Measurements from ENCODE around the gene SPESP1.

The SPESP1 gene

DNA sequence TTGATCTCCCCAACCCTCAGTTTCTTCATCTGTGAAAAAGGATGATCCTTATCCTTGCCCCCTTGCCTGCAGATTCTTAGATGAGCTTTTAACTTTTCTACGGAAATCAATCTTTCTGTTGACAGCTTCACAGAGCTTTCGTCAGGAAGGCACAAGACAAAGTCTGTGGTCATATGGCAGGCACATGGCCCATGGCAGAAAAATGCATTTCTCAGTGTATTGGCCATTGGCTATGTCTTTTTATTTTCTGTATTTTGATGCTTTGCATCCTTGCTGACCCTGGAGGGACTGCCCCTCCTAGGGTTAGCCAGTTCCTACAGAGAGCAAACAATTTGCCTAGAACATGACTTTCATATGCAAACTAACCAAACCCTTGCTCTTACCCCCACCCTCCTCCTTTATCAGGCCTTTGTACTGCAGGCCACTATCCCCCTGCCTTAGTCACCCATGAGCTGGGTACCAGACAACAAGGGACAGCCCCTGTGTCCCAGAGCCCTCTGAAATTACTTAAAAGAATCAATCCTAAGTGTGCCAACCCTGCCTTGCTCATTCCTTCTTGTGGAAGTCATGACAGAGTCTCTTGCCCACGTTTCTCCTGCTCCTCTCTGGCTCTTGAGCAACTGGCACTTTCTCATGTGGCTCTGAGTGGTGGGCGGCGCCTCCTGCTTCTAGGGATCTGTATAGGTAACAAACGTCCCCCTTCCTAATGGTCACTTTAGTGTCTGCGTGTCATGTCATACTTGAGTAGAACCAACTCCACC lies 60.1 kb downstream of the SPESP1 start:
- Mint-ChIP-seq H3K36me3 (no peaks in the 10 kb centered on the region), H3K27me3 (peaks cover 7% of the 10 kb centered on the region), H3K27ac (no peak overlapping the region), H3K9me3 (no peaks in the 10 kb centered on the region), H3K4me3 (no peak overlapping the region), H3K4me1 (no peaks in the 10 kb centered on the region)
- DNase-seq (ENCODE audit: low spot score in 2 of 2) (no peak), ATAC-seq (ENCODE audit: low read depth) (no peak)

DNA sequence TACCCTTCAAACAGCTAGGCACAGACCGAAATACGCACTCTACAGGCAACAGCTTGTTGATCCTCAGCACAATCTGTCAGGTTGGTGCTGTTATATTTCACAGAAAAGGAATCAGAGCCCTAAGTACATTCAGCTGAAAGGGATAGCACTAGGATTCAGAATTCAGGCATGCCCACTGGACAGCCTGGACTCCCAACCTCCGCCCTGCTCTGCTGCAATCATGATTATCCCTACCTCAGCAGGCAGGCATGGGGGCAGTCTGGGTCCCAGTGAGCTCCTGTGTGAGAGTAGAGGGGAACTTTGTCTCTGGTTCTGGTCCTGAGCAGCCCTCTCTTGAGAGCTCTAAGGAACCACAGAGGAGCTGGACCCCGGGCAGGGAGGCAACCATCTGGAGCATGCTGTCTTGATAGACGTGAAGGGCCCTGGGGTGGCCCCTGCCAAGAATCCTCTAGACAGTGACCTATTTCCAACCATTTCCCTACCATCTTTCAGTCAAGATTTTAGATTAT lies 60.7 kb downstream of the SPESP1 start:
- ATAC-seq (ENCODE audit: low read depth) (no peak), DNase-seq (ENCODE audit: low spot score in 2 of 2) (no peak)
- Mint-ChIP-seq H3K9me3 (no peaks in the 10 kb centered on the region), H3K27me3 (peaks cover 7% of the 10 kb centered on the region), H3K4me3 (no peak overlapping the region), H3K36me3 (no peaks in the 10 kb centered on the region), H3K27ac (no peak overlapping the region), H3K4me1 (no peaks in the 10 kb centered on the region)

DNA sequence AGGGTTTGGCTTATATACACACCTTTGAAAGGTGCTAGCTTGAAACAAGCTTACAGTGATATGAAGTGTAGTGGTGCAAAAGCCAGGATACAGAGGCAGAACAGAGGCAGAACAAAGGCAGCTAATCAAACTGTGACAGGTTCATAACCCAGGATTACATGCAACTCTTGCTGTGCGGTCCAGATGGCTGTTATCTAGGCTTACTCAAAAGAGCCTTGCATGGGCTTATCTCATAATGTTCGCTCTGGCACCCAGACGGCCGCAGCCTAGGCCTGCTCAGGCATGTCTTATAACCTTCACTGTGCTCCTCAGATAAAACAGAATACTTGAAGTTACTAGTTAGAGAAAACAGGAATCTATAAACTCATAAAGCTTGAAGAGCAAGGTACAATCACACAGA lies 61.4 kb downstream of the SPESP1 start:
- Mint-ChIP-seq H3K36me3 (no peaks in the 10 kb centered on the region), H3K4me1 (no peaks in the 10 kb centered on the region), H3K9me3 (no peaks in the 10 kb centered on the region), H3K4me3 (no peak overlapping the region), H3K27me3 (peaks cover 7% of the 10 kb centered on the region), H3K27ac (no peak overlapping the region)
- ATAC-seq (ENCODE audit: low read depth) = no peak
- DNase-seq (ENCODE audit: low spot score in 2 of 2) = no peak

DNA sequence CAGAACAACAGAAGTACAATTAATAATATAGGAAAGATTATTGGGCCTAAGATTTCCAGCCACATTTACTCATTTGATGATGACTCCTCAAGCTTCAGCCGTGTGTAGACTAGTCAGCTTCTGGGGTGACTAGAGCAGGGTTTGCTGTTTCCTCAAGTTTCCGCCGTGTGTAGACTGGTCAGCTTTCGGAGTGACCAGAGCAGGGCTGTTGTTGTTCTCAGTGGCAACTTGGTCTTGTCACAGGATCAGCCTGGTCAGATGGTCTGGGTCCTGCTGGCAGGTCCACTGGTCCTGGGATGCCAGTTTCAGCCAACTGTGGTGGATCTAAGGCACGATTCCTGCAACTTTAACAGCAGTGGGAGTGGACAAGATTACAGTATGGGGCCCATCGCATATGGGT lies 62.4 kb downstream of the SPESP1 start:
- ATAC-seq (ENCODE audit: low read depth) (no peak), DNase-seq (ENCODE audit: low spot score in 2 of 2) (no peak)
- Mint-ChIP-seq H3K27me3 (peaks cover 12% of the 10 kb centered on the region), H3K36me3 (no peaks in the 10 kb centered on the region), H3K27ac (no peak overlapping the region), H3K4me3 (no peak overlapping the region), H3K9me3 (no peaks in the 10 kb centered on the region), H3K4me1 (no peaks in the 10 kb centered on the region)

DNA sequence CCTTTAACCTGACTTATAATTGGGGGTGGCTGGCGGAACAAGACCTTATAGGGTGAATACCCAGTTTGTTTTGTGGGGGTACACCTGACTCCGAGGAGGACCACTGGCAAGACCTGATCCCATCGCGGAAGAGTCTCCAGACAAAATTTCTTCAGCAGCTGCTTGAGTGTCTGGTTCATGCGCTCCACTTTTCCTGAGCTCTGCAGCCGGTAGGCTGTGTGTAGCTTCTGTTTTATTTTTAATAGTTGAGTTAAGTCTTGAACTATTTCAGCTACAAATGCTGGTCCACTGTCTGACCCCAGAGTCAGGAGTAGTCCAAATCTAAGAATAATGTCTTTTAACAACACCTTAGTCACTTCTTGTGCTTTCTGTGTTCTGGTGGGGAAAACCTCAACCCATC lies 63.0 kb downstream of the SPESP1 start:
- no peak for DNase-seq (ENCODE audit: low spot score in 2 of 2)
- Mint-ChIP-seq H3K27ac (no peak overlapping the region), H3K36me3 (no peaks in the 10 kb centered on the region), H3K27me3 (peaks cover 12% of the 10 kb centered on the region), H3K9me3 (no peaks in the 10 kb centered on the region), H3K4me1 (peaks cover 2% of the 10 kb centered on the region), H3K4me3 (no peak overlapping the region)
- no peak for ATAC-seq (ENCODE audit: low read depth)

DNA sequence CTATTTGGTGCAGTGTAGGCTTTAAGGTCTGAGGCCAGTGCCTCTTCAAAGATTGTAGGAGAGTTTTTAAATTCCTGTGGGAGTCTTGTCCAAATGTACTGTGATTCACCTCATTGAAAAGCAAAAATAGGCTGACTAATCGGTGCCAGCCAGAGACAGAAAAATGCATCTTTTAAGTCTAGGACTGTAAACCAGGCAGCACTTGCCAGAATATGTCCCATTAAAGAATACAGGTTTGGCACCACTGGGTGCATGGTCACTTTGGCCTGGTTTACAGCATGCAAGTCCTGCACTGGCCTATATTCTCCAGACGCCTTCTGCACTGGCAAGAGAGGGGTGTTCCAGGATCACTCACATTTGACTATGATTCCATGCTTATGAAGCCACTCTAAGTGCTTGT lies 63.8 kb downstream of the SPESP1 start:
- Mint-ChIP-seq H3K36me3 (no peaks in the 10 kb centered on the region), H3K27me3 (peaks cover 10% of the 10 kb centered on the region), H3K4me1 (peaks cover 2% of the 10 kb centered on the region), H3K27ac (no peak overlapping the region), H3K9me3 (no peaks in the 10 kb centered on the region), H3K4me3 (no peak overlapping the region)
- no peak for DNase-seq (ENCODE audit: low spot score in 2 of 2)
- ATAC-seq (ENCODE audit: low read depth) = no peak

DNA sequence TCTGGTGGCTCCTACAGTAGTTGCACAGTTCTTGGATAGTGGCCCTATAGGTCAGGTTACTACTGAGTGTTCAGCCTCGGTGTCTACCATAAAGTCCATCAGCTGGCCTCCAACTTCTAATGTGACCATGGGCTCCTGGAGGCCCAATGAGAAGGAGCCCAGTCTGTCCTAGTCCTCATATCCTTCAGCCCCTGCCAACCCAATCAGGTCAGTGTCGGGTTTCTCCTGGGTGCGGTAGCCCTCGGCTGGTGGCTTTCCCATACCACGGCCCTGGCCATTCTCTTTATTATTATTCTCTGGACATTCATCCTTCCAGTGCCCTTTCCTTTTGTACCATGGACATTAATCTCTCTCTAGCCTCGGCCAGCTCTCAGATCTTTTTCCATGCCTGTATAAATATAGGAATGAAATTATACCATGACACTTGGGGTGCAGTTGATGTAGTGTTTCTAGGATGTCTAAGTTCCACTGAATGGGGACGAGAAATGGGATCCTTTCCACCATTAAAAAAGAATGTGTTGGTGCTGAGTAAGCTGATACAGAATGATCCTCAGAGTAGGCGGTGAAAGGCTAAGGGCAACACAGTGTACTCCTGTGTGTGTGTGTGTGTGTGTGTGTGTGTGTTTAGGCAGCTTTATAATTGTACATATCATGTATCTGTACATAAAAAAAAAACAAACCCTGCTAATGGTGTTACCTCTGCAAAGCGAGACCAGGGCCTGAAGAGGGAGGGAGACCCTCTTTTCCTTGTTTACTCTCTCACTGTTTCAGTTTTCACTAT lies 64.8 kb downstream of the SPESP1 start:
- Mint-ChIP-seq H3K4me1 (peaks cover 2% of the 10 kb centered on the region), H3K27ac (no peak overlapping the region), H3K27me3 (peaks cover 13% of the 10 kb centered on the region), H3K4me3 (no peak overlapping the region), H3K9me3 (no peaks in the 10 kb centered on the region), H3K36me3 (no peaks in the 10 kb centered on the region)
- no peak for ATAC-seq (ENCODE audit: low read depth)
- no peak for DNase-seq (ENCODE audit: low spot score in 2 of 2)

Data from memory B cell (primary cell).